Colonic mucosa (tissue), 4 donors: ENCODE data around the gene PDLIM7. TPM values are rescaled to one million over a fixed set of nuclear protein-coding genes. Genes with fewer than 3 reads are reported as not detected.

Experiments used
- DNase-seq: peaks from one replicate; pipeline ENCODE4 v3.0.0-alpha.2; 2020
- H3K27ac ChIP-seq: fragments of 200-600 bp; one replicate; pipeline ENCODE4 v1.8.0; 2021
- H3K27me3 ChIP-seq: fragments of 200-600 bp; one replicate; pipeline ENCODE4 v1.8.0; 2021
- H3K36me3 ChIP-seq: fragments of 200-600 bp; one replicate; pipeline ENCODE4 v1.8.0; 2021
- H3K4me1 ChIP-seq: fragments of 200-600 bp; one replicate; pipeline ENCODE4 v1.8.0; 2021; ENCODE audit warnings: mild to moderate bottlenecking
- H3K4me3 ChIP-seq: fragments of 200-600 bp; one replicate; pipeline ENCODE4 v1.8.0; 2021
- H3K9ac ChIP-seq, 2 donors: one replicate each; pipeline ENCODE4 v1.7.0; 2013; ENCODE audit warnings: control low read depth in 2 of 2, low read depth in 2 of 2, low read length in 2 of 2
- H3K9me3 ChIP-seq: fragments of 200-600 bp; one replicate; pipeline ENCODE4 v1.8.0; 2021
- CTCF ChIP-seq: fragments of 200-600 bp; IDR thresholded peaks from one replicate; pipeline ENCODE4 v1.8.0; 2022; ENCODE audit warnings: antibody characterized with exemption, mild to moderate bottlenecking
- intact Hi-C: fragments of 100-400 bp; cut with DNase I; formaldehyde crosslinking; loops from one replicate; pipeline ENCODE4 v1.14.1; 2022
- total RNA-seq, 2 donors: library from RNA; stranded (reverse); fragmentation: NEBNext Ultra II Directional in 1 of 2; extraction: Animal tissue kit (Norgen Biotek cat#: 25700) in 1 of 2; gene quantifications; one replicate each; pipeline ENCODE4 v1.2.1, GENCODE V29; 2021
- donor health status: healthy.
- donor health status: DM: no; HTN: no; CAD: no.
- donor health status: DM: no; HTN: no; CAD: no.

The PDLIM7 gene
- total RNA-seq, 2 donors from 2014 or later, result 19.7 to 44.9 TPM

GRCh38 chr5:177459819-177460628 lies 37.4 kb downstream of the PDLIM7 start:
- Histone ChIP-seq H3K27ac (no peak overlapping the region), H3K4me3 (no peak overlapping the region), H3K27me3 (no peaks in the 10 kb centered on the region), H3K9me3 (no peaks in the 10 kb centered on the region), H3K4me1 (no peaks in the 10 kb centered on the region), H3K9ac (no peak overlapping the region), H3K36me3 (no peaks in the 10 kb centered on the region)
- intact Hi-C loops, result loop anchor here (5.0 kb wide), 1 partner anchor 42 kb away; no protein-coding TSS in a partner anchor
- TF ChIP-seq CTCF, result no peak
- no peak for DNase-seq

- Histone ChIP-seq H3K4me3 (no peak overlapping the region), H3K9ac (no peak overlapping the region), H3K27ac (no peak overlapping the region), H3K4me1 (no peaks in the 10 kb centered on the region), H3K9me3 (no peaks in the 10 kb centered on the region), H3K27me3 (no peaks in the 10 kb centered on the region), H3K36me3 (no peaks in the 10 kb centered on the region)
- intact Hi-C loops, result loop anchor here (5.0 kb wide), 1 partner anchor 43 kb away; no protein-coding TSS in a partner anchor
- no peak for DNase-seq
- no peak for TF ChIP-seq CTCF
Measured at GRCh38 chr5:177459357-177459756, 38.0 kb downstream of the PDLIM7 start.

DNA sequence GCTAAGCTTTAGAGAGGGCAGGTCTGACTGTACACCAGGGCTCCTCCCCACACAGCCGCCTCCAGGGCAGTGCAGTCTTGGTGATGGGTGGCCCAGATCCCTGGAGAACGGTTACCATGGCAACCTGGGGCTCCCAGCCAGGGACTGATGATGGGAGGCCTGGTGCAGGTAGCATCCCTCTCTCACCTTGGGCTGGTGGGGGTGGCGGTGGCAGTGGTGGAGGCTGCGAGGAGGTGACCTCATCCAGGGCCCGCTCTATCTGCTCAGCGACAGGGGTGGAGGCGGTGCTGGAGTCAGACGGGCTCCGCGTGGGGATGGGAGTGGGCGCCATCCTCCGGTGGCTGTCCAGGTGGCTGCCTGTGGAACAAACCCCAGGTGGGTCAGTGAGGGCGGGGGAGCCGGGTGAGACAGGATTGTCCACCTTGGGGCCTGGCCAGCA lies 38.5 kb downstream of the PDLIM7 start:
- Histone ChIP-seq H3K4me3 (no peak overlapping the region), H3K27me3 (no peaks in the 10 kb centered on the region), H3K27ac (no peak overlapping the region), H3K4me1 (peaks cover 3% of the 10 kb centered on the region), H3K36me3 (no peaks in the 10 kb centered on the region), H3K9ac (no peak overlapping the region), H3K9me3 (no peaks in the 10 kb centered on the region)
- DNase-seq, result no peak
- intact Hi-C loops, result loop anchor here (5.0 kb wide), 1 partner anchor 43 kb away; no protein-coding TSS in a partner anchor
- no peak for TF ChIP-seq CTCF

DNA sequence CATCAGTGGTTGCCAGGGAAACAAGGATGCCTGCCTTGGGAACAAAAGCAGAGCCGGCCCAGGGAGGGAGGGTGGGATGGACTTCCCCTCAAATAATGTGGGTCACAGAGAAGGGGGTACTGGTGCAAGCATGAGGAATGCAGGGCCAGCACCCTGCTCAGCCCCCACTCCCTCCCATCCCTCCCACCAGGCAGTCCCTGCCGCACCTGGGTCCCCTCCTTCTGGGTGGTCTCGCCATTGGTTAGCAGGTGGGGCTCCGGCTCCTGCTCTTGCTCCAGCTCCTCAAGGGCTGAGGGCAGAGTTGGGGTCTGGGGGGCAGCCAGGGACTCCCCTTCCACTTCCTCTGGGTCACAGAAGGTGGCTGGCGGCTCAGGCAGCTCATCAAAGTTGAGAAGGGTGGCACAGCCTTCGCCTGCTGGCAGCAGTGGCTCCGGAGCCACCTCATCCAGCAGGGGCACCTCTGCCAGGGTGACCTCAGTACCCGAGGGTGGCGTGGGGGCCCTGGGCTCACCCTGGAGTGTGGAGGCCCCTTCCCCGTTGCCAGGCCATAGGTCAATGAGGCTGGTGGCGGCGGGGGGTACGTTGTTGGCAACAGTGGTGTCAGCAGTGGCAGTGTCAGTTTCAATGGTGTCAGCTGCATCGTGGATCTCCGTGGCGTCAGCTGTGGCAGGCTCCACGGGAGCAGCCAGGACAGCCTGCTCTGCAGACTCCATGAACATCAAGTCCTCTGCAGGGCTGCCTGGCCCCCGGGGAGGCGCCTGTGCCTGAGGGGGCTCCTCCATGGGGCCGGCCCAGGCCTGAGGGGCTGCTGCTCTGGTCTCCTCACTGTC lies 39.3 kb downstream of the PDLIM7 start:
- Histone ChIP-seq H3K27me3 (no peaks in the 10 kb centered on the region), H3K9me3 (no peaks in the 10 kb centered on the region), H3K4me1 (peaks cover 7% of the 10 kb centered on the region), H3K4me3 (no peak overlapping the region), H3K36me3 (no peaks in the 10 kb centered on the region), H3K9ac (peak overlapping the region in 1 of 2 donors; percentile 35), H3K27ac (no peak overlapping the region)
- no peak for DNase-seq
- intact Hi-C loops, result loop anchor here (5.0 kb wide), 1 partner anchor 44 kb away; no protein-coding TSS in a partner anchor
- no peak for TF ChIP-seq CTCF

GRCh38 chr5:177456976-177457851 lies 40.2 kb downstream of the PDLIM7 start:
- intact Hi-C loops, result loop anchor here (5.0 kb wide), 1 partner anchor 45 kb away; no protein-coding TSS in a partner anchor
- Histone ChIP-seq H3K27ac (no peak overlapping the region), H3K36me3 (no peaks in the 10 kb centered on the region), H3K9ac (no peak overlapping the region), H3K4me1 (peaks cover 7% of the 10 kb centered on the region), H3K27me3 (no peaks in the 10 kb centered on the region), H3K9me3 (no peaks in the 10 kb centered on the region), H3K4me3 (no peak overlapping the region)
- peak; percentile 45 for TF ChIP-seq CTCF
- peak; percentile 76 for DNase-seq
